Stimulated activated CD8-positive, alpha-beta memory T cell treated with anti-CD3 and anti-CD28 coated beads, Interleukin-7, amount 100 ng/mL, for 24 hours (primary cell): Measurements from ENCODE around the gene ULK4.
"Not testable (repeated sequence)": the region's sequence is repeated elsewhere in the genome, so short reads cannot be mapped to it uniquely, and the experiment has no call there.

Source experiments
- DNase-seq: peaks from one replicate; pipeline ENCODE4 v3.0.0-alpha.2; 2020; ENCODE audit warnings: low read depth

ULK4 gene

GRCh38 chr3:41647730-41648129 lies 314.2 kb downstream of the ULK4 start:
- DNase-seq = not testable (repeated sequence)

- DNase-seq = no peak
Observed at GRCh38 chr3:41640076-41640475, 321.8 kb downstream of the ULK4 start.

GRCh38 chr3:41638381-41638780 lies 323.5 kb downstream of the ULK4 start:
- no peak for DNase-seq

GRCh38 chr3:41632700-41633099 lies 329.2 kb downstream of the ULK4 start:
- DNase-seq = no peak

- no peak for DNase-seq
Observed at GRCh38 chr3:41630708-41631107, 331.2 kb downstream of the ULK4 start.

GRCh38 chr3:41629986-41630385 lies 331.9 kb downstream of the ULK4 start:
- no peak for DNase-seq

GRCh38 chr3:41629072-41629471 lies 332.8 kb downstream of the ULK4 start:
- no peak for DNase-seq

- no peak for DNase-seq
Observed at GRCh38 chr3:41627477-41628087, 334.3 kb downstream of the ULK4 start.

- DNase-seq = no peak
Observed at GRCh38 chr3:41612853-41613252, 349.1 kb downstream of the ULK4 start.

- no peak for DNase-seq
Observed at GRCh38 chr3:41611008-41611407, 350.9 kb downstream of the ULK4 start.

GRCh38 chr3:41608347-41608746 lies 353.6 kb downstream of the ULK4 start:
- DNase-seq = no peak

- DNase-seq = no peak
Observed at GRCh38 chr3:41603807-41604206, 358.1 kb downstream of the ULK4 start.

GRCh38 chr3:41602121-41602520 lies 359.8 kb downstream of the ULK4 start:
- DNase-seq = no peak

- no peak for DNase-seq
Observed at GRCh38 chr3:41601404-41601987, 360.4 kb downstream of the ULK4 start.

- no peak for DNase-seq
Observed at GRCh38 chr3:41600616-41601015, 361.3 kb downstream of the ULK4 start.

- DNase-seq = no peak
Observed at GRCh38 chr3:41599127-41599484, 362.8 kb downstream of the ULK4 start.

- no peak for DNase-seq
Observed at GRCh38 chr3:41598402-41599126, 363.3 kb downstream of the ULK4 start.

- no peak for DNase-seq
Observed at GRCh38 chr3:41593774-41594173, 368.1 kb downstream of the ULK4 start.

GRCh38 chr3:41592753-41593510 lies 369.0 kb downstream of the ULK4 start:
- no peak for DNase-seq

GRCh38 chr3:41583014-41583413 lies 378.9 kb downstream of the ULK4 start:
- DNase-seq = no peak

- DNase-seq = no peak
Observed at GRCh38 chr3:41581700-41582099, 380.2 kb downstream of the ULK4 start.

- no peak for DNase-seq
Observed at GRCh38 chr3:41580274-41580959, 381.5 kb downstream of the ULK4 start.
